ENCODE measurements around the gene TAS1R1.
A peak's percentile ranks its signal among the peaks of the same experiment; 100 is the strongest.

The TAS1R1 gene

GRCh38 chr1:6574818-6575217 lies 19.7 kb downstream of the TAS1R1 start:
- no peak for DNase-seq

- DNase-seq, result no peak
Measured at GRCh38 chr1:6577831-6578525, 22.9 kb downstream of the TAS1R1 start.

- no peak for DNase-seq
Measured at GRCh38 chr1:6578624-6579373, 23.7 kb downstream of the TAS1R1 start.

DNA sequence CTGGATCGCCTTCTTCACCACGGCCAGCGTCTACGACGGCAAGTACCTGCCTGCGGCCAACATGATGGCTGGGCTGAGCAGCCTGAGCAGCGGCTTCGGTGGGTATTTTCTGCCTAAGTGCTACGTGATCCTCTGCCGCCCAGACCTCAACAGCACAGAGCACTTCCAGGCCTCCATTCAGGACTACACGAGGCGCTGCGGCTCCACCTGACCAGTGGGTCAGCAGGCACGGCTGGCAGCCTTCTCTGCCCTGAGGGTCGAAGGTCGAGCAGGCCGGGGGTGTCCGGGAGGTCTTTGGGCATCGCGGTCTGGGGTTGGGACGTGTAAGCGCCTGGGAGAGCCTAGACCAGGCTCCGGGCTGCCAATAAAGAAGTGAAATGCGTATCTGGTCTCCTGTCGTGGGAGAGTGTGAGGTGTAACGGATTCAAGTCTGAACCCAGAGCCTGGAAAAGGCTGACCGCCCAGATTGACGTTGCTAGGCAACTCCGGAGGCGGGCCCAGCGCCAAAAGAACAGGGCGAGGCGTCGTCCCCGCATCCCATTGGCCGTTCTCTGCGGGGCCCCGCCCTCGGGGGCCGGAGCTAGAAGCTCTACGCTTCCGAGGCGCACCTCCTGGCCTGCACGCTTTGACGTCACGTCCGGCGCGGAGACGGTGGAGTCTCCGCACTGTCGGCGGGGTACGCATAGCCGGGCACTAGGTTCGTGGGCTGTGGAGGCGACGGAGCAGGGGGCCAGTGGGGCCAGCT lies 24.4 kb downstream of the TAS1R1 start, which contains the start of gene ZBTB48:
Gene ZBTB48 (plus strand): TSS at position 621 of the 745 bp plus-strand sequence. CDS start 616 bp downstream, outside the sequence.
- peak; percentile 94 for DNase-seq

GRCh38 chr1:6580119-6580592 lies 25.0 kb downstream of the TAS1R1 start:
- DNase-seq, result no peak

GRCh38 chr1:6580593-6581409 lies 25.7 kb downstream of the TAS1R1 start:
- peak; percentile 8 for DNase-seq

- DNase-seq, result no peak
Measured at GRCh38 chr1:6581561-6582305, 26.6 kb downstream of the TAS1R1 start.

DNA sequence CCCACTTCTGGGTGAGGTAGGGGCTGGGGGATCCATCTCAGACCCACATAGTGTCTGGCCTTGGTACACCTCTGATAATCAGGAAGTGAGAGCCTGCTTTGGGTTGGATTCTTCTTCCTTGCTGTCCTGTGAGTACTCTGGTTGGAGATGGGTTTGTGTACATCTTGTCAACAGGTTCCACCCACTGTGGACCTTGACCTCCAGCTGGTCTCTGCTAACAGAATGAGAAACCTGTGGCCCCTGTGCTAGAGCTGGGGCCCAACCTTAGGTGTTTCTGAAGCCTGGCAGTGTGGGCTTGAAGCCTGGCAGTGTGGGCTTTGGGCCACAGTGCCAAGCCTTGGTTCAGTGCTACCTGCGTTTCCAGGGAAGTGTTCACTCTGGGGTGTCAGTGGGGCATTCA lies 27.3 kb downstream of the TAS1R1 start:
- no peak for DNase-seq

DNA sequence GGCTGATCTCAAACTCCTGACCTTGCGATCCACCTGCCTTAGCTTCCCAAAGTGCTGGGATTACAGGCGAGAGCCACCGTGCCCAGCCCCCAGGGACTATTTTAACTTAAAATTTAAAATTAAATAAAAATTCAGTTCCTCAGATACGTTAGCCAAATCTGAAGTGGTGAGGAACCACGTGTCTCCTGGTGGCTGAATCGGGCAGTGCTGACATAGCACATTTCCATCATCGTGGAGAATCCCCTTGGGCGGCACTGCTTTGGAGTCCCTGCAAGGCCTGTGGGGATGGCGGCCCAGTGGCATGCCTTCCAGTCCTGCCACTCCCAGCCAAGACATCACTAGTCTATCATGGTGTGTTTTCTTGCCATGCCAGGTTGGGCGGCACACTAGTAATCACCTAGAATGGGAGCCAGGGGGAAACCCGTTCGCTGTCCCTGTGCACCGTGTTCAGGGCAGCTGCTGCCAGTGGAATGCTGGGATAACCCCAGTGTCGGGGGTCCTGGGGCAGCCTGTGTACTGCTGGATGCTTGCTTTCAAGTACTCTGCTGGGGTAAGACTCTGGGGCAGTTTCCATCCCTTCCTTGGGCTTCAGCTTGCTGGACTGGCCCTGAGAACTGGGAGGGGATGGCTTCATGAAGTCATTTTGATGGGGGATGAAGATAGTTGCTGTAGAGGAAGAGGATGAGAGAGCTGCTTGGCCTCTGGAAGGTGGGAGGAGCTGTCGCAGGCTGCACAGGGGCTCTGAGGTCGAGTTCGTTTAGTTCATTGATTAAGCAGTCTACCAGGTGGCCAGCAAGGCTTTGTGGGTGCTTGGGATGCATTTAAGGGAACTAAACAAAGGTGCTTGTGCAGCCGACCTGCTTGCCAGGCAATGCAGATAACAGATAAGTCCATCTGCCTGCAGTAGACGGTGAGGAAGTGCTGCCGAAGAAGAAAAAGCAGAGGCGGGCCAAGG lies 29.3 kb downstream of the TAS1R1 start:
- no peak for DNase-seq

DNA sequence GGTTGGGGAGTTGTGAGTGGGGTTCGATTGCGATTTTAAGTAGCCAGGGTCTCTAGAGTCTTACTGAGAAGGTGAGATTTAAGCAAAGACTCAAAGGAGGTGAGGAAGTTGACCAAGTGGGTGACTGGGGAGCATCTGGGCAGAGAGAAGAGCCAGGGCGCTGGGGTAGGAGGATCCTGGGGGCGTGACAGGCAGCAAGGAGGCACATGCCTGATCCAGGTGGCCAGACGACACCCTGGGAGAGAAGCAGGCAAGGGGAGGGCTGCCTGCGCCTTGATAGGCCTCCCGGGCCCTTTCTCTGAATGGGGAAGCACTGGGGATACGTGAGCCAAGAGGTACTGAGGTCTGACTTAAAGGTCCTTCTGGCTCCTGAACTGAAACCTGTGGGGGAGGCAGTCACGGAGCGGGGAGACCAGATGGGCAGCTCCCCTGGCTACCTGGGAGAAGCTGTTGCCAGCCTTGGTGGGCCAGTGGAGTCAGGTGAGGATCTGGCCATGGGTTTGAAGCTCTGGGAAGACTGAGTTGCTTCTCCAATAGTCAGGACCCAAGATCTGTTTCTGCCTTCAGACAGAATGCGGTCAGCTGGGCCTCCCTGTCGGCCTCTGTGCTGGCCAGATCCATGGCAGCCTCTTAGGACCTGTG lies 30.1 kb downstream of the TAS1R1 start:
- DNase-seq, result no peak

GRCh38 chr1:6585841-6586240 lies 30.7 kb downstream of the TAS1R1 start:
- no peak for DNase-seq

- no peak for DNase-seq
Measured at GRCh38 chr1:6586404-6586816, 31.3 kb downstream of the TAS1R1 start.

GRCh38 chr1:6587261-6588005 lies 32.3 kb downstream of the TAS1R1 start:
- DNase-seq, result no peak

- no peak for DNase-seq
Measured at GRCh38 chr1:6588128-6588892, 33.2 kb downstream of the TAS1R1 start.

GRCh38 chr1:6588893-6589520 lies 33.9 kb downstream of the TAS1R1 start:
- DNase-seq, result no peak

- DNase-seq, result no peak
Measured at GRCh38 chr1:6590046-6590445, 34.9 kb downstream of the TAS1R1 start.

- no peak for DNase-seq
Measured at GRCh38 chr1:6591222-6591621, 36.1 kb downstream of the TAS1R1 start.

GRCh38 chr1:6591644-6592043 lies 36.5 kb downstream of the TAS1R1 start:
- no peak for DNase-seq
